Smooth muscle cell (in vitro differentiated cells): ENCODE results near the gene BNC2. TPM values are rescaled to one million over a fixed set of nuclear protein-coding genes. Genes with fewer than 3 reads are reported as not detected.

Experiments used
- DNase-seq: peaks from one replicate; lab custom pipeline; 2025; ENCODE audit not compliant: unreplicated experiment; lab: John Stamatoyannopoulos, UW
- H2AFZ ChIP-seq: fragments of 200-600 bp; sonication (generic); 2 replicates; pipeline ENCODE4 v1.6.0; 2016; ENCODE audit warnings: antibody characterized with exemption, low read depth, mild to moderate bottlenecking
- H3F3A ChIP-seq: fragments of 200-600 bp; sonication (generic); 2 replicates; pipeline ENCODE4 v1.6.0; 2017; ENCODE audit warnings: antibody characterized with exemption, low read depth
- H3K27ac ChIP-seq: fragments of 200-600 bp; sonication (generic); 2 replicates; pipeline ENCODE4 v1.5.1; 2016; ENCODE audit warnings: low read depth, mild to moderate bottlenecking
- H3K27me3 ChIP-seq: fragments of 200-600 bp; sonication (generic); 2 replicates; pipeline ENCODE4 v1.6.1; 2016; ENCODE audit warnings: low read depth, mild to moderate bottlenecking
- H3K36me3 ChIP-seq: fragments of 200-600 bp; sonication (generic); 2 replicates; pipeline ENCODE4 v1.5.1; 2016; ENCODE audit warnings: low read depth
- H3K4me1 ChIP-seq: fragments of 200-600 bp; sonication (generic); 2 replicates; pipeline ENCODE4 v1.5.1; 2016; ENCODE audit warnings: low read depth
- H3K4me2 ChIP-seq: fragments of 200-600 bp; sonication (generic); 2 replicates; pipeline ENCODE4 v1.6.0; 2016; ENCODE audit warnings: mild to moderate bottlenecking
- H3K4me3 ChIP-seq: fragments of 200-600 bp; sonication (generic); 2 replicates; pipeline ENCODE4 v1.5.1; 2016; ENCODE audit warnings: mild to moderate bottlenecking
- H3K79me2 ChIP-seq: fragments of 200-600 bp; sonication (generic); 2 replicates; pipeline ENCODE4 v1.6.0; 2016; ENCODE audit warnings: low read depth, mild to moderate bottlenecking
- H3K9ac ChIP-seq: fragments of 200-600 bp; sonication (generic); 2 replicates; pipeline ENCODE4 v1.6.0; 2016; ENCODE audit warnings: low read depth
- H3K9me3 ChIP-seq: fragments of 200-600 bp; sonication (generic); replicated peaks from 2 replicates; pipeline ENCODE4 v1.5.1; 2016; ENCODE audit warnings: low read depth
- H4K20me1 ChIP-seq: fragments of 200-600 bp; sonication (generic); 2 replicates; pipeline ENCODE4 v1.6.0; 2016; ENCODE audit warnings: low read depth
- WGBS: methylation state at CpG from one replicate; pipeline ENCODE4 v1.1.7; 2016; ENCODE audit warnings: low lambda C conversion rate; 5-methylcytosine and 5-hydroxymethylcytosine counted together
- polyA plus RNA-seq: library from polyadenylated mRNA; unstranded; fragments of >200 nt; fragmentation: Nextera tagmentation; extraction: Ambion mirVana; gene quantifications from 2 replicates; pipeline ENCODE4 v1.2.1, GENCODE V29; 2016
- total RNA-seq: library from RNA; depleted of rRNA; stranded (reverse); fragments of >200 nt; gene quantifications from 2 replicates; pipeline ENCODE4 v1.2.3, GENCODE V29; 2014
- TF ChIP-seq, protein P1 (sequence below): fragments of 200-600 bp; sonication (generic); IDR thresholded peaks from 2 replicates; pipeline ENCODE4 v1.5.1; 2017; ENCODE audit warnings: borderline replicate concordance, mild to moderate bottlenecking, antibody characterized with exemption; ENCODE audit not compliant: insufficient read depth, poor library complexity, severe bottlenecking

The BNC2 gene
- total and polyA plus RNA-seq, 2 experiments from 2014 or later: 11.6 to 13.5 TPM

DNA sequence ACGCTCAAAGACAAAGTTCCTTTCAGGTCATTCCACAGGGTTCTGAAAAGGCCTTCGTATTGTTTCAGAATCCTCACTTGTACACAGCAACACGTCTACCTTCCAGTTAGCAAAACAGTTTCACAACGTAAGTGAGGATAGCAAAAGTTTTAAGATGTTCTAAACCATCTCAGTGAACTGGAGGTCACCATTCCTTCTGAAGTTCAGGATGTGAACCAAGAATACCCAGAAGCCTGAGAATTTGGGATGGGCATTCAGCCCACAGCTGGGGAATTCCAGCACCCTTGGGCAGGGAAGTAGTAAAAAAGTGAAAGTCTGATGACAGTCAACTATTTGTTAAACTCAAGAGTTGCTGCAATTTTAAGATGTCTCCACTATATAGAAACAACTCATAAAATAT lies 224.5 kb downstream of the BNC2 start:
- TF ChIP-seq, protein P1, sequence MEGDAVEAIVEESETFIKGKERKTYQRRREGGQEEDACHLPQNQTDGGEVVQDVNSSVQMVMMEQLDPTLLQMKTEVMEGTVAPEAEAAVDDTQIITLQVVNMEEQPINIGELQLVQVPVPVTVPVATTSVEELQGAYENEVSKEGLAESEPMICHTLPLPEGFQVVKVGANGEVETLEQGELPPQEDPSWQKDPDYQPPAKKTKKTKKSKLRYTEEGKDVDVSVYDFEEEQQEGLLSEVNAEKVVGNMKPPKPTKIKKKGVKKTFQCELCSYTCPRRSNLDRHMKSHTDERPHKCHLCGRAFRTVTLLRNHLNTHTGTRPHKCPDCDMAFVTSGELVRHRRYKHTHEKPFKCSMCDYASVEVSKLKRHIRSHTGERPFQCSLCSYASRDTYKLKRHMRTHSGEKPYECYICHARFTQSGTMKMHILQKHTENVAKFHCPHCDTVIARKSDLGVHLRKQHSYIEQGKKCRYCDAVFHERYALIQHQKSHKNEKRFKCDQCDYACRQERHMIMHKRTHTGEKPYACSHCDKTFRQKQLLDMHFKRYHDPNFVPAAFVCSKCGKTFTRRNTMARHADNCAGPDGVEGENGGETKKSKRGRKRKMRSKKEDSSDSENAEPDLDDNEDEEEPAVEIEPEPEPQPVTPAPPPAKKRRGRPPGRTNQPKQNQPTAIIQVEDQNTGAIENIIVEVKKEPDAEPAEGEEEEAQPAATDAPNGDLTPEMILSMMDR: no peak
- H3K4me2 ChIP-seq: no peak overlapping the region
- no peak overlapping the region for H3K9ac ChIP-seq
- 93% methylated on average over 4 of the region's 4 CpGs for WGBS
- no peaks in the 10 kb centered on the region for H3K9me3 ChIP-seq
- no peak overlapping the region for H3K4me3 ChIP-seq
- DNase-seq: no peak
- no peaks in the 10 kb centered on the region for H3K36me3 ChIP-seq
- no peaks in the 10 kb centered on the region for H3K27me3 ChIP-seq
- no peak overlapping the region for H3K27ac ChIP-seq
- H4K20me1 ChIP-seq: no peaks in the 10 kb centered on the region
- no peaks in the 10 kb centered on the region for H3K79me2 ChIP-seq
- no peaks in the 10 kb centered on the region for H3F3A ChIP-seq
- H2AFZ ChIP-seq: no peak overlapping the region
- H3K4me1 ChIP-seq: no peaks in the 10 kb centered on the region

DNA sequence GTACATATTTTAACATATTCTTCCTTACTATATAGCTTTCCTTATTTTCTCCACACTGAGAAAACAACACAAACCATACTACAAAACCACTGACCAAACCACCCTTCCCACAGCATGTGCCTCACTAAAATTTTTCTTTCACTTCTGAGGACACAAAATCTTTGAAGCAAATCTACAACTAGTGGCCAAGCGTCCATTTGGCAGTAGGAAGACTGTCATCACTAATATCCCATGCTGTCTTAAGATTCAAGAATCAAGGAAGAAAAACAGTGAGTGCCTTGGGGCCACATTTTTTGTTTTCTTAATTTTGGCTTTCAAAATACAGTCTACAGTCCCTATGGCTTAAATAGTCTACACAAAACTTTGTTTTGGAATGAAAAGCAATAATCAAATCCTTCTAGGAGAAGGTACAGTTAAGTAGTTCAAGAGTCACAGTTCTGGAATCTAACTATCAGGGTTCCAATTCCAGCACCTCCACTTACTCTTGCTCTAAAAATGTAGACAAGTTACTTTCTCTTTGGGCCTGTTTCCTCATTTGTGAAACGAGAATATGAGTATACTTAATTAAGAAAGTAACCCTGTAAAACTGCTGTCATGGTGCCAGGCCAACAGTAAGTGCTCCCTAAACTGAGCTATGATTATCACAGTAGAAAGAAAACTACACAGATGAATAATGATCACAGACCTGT lies 227.9 kb downstream of the BNC2 start:
- Histone ChIP-seq H3K27ac (no peak overlapping the region), H3K9me3 (no peaks in the 10 kb centered on the region), H3K27me3 (no peaks in the 10 kb centered on the region), H3K4me3 (no peak overlapping the region), H3K9ac (no peak overlapping the region), H2AFZ (no peak overlapping the region), H3K79me2 (no peaks in the 10 kb centered on the region), H3K4me2 (no peak overlapping the region), H3F3A (peaks cover 1% of the 10 kb centered on the region), H3K36me3 (no peaks in the 10 kb centered on the region), H4K20me1 (no peaks in the 10 kb centered on the region), H3K4me1 (peaks cover 11% of the 10 kb centered on the region)
- TF ChIP-seq, protein P1: no peak
- no peak for DNase-seq
- 76% methylated on average over 2 of the region's 2 CpGs for WGBS

DNA sequence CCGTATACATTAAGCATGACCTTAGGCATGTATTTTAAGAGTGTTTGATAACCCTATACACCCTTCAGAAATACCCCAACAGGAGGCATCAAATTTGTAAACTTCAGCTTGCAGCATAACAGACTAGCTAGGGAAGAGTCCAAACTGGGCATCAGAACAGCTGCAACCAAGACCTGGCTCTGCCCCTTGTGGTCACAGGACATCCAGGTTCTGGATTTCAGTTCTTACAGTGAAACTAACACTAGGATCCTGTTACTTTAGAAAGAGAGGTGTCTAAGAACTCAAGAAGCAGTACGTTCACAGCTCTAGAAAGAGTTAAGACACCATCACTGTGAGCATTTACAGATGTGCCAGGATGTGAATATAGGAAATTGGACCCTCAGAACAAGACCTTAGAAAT lies 229.8 kb downstream of the BNC2 start:
- 80% methylated on average over 2 of the region's 2 CpGs for WGBS
- TF ChIP-seq, protein P1: no peak
- H3K27ac ChIP-seq: no peak overlapping the region
- no peaks in the 10 kb centered on the region for H3K9me3 ChIP-seq
- no peaks in the 10 kb centered on the region for H3K79me2 ChIP-seq
- peaks cover 3% of the 10 kb centered on the region for H3F3A ChIP-seq
- H3K4me1 ChIP-seq: peaks cover 18% of the 10 kb centered on the region
- no peak for DNase-seq
- H4K20me1 ChIP-seq: no peaks in the 10 kb centered on the region
- H3K27me3 ChIP-seq: no peaks in the 10 kb centered on the region
- H3K4me3 ChIP-seq: no peak overlapping the region
- H3K9ac ChIP-seq: no peak overlapping the region
- no peaks in the 10 kb centered on the region for H3K36me3 ChIP-seq
- H2AFZ ChIP-seq: no peak overlapping the region
- no peak overlapping the region for H3K4me2 ChIP-seq

DNA sequence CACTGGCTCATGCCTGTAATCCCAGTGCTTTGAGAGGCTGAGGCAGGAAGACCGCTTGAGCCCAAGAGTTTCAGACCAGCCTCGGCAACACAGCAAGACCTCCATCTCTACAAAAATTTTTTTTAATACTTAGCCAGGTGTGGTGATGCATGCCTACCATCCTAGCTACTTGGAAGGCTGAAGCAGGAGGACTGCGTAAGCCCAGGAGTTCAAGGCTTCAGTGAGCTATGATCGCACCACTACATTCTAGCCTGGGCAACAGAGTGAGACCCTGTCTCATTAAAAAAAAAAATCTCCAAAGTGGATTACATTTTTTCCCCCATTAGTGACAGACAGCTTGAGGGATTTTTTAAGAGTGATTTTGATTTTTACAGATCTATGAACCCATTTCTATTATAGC lies 230.8 kb downstream of the BNC2 start:
- Histone ChIP-seq H3K4me3 (no peak overlapping the region), H4K20me1 (no peaks in the 10 kb centered on the region), H3K27ac (no peak overlapping the region), H3F3A (peaks cover 3% of the 10 kb centered on the region), H3K4me2 (no peak overlapping the region), H3K27me3 (no peaks in the 10 kb centered on the region), H3K9ac (no peak overlapping the region), H3K79me2 (no peaks in the 10 kb centered on the region), H2AFZ (no peak overlapping the region), H3K4me1 (peaks cover 18% of the 10 kb centered on the region), H3K9me3 (no peaks in the 10 kb centered on the region), H3K36me3 (no peaks in the 10 kb centered on the region)
- DNase-seq: no peak
- TF ChIP-seq, protein P1: no peak
- 98% methylated on average over 4 of the region's 4 CpGs for WGBS
